GM19328 (cell line): ENCODE data around the gene ARG2.

Experiments used
- ATAC-seq: cut with Tn5 transposase; IDR thresholded peaks from one replicate; pipeline ENCODE4 v1.9.1; 2021; ENCODE audit warnings: mild to moderate bottlenecking, moderate library complexity; ENCODE audit not compliant: unreplicated experiment

Gene ARG2

DNA sequence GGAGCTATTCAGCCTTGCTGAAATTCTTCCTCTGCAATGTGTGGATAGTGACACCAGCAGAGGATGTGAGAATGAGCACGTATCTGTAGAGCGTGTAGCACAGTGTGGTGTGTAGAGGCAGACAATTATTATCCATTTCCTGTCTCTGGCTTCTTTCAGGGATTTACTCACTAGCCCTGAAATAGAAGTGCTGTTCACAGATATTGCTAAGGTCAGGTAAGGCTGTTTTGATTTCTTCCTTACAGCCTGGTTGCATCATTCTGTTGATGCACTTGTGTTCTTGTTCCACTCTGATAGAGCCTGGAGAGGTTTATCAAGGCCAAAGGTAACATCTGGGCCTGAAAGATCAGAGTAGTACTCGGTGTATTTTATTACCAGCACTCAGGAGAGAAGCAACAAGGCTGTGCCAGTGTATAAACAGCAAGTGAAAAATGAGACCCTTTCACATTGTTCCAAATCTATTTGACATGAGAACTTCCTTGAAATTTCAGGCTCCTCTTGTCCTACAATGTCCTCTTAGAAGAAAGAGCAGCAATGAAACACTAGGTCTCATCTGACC lies 16.7 kb downstream of the ARG2 start:
- no peak for ATAC-seq

DNA sequence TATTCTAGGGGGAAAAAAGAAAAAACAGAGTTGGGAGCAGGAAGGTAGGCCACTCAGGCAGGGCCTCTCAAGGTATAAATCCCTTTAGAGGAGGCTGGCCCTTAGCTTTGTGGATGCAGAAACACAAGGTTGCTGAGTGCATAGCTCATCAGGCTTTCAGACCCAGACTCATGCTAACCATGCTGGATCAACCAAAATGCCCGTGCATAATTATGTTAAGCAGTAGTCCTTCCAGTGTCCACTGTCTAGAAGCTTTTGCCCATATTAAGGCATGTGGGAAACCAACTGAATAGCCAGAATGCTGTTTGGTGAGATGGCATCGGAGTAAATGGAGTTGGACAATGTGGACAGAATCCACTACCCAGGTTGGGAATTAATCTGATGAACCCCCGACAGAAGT lies 18.9 kb downstream of the ARG2 start:
- ATAC-seq = no peak

DNA sequence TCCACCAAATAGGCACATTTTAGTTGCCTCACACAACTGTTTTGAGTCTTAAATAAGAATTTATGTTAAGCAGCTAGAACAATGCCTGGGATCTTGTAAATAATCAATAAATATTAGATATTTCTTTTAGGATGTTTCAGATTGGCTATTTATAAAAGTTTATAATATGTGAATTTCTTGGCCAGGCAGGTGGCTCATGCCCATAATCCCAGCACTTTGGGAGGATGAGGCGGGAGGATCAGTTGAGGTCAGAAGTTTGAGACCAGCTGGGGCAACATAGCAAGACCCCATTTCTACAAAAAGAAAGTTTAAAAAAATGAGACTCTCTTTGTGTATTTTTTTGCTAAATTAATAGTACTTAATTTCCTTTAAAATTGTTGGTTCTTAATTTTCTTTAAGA lies 21.8 kb downstream of the ARG2 start:
- no peak for ATAC-seq

DNA sequence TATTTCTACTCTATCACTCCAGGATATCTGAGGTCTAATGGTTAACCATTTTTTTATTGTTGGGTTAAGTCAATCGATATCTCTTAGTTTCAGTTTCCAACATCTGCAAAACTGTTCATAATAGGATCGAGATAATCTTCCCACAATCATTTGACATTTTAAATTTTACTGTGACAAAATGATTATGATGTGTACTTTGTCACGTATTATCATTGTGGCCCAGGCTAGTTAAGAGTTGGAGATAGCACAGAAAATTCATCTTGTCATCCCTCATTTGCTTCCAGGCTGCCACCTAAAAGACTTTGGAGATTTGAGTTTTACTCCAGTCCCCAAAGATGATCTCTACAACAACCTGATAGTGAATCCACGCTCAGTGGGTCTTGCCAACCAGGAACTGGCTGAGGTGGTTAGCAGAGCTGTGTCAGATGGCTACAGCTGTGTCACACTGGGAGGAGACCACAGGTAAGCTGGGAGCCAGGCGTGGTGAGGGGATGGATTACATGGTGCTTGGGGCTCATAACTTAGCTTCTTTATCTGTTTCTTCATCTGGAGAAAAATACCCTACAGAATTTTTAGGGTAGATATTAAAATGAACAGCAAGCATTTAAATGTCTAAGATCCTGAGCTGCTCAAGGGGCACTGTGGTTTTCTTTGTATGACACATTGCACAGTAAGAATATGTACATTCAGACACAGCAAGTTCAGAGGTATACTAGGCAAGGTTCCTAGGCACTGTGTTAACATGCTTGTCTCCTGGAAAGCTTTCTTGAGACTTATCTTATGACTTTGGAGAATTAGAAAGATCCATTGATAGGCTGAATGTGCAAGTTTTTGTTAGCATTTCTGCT lies 22.4 kb downstream of the ARG2 start:
- ATAC-seq = no peak

DNA sequence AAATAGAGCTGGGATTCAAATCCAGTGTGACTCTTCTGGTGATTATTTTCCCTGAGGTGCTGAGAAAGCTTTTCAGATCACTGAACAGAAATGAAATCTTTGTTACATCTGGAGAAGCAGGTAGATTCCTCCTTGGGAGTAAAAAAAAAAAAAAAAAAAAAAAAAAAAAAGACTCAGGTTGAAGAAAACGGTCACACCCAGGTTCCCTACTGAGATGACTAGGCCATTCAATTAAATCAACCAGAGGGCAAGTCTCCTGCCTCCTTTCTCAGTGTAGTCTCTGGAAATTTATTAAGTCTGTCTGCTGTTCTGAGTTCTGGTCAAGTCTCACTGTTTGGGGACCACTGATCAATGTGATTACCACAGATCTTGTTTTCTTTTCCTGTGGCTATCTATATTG lies 24.0 kb downstream of the ARG2 start:
- no peak for ATAC-seq

DNA sequence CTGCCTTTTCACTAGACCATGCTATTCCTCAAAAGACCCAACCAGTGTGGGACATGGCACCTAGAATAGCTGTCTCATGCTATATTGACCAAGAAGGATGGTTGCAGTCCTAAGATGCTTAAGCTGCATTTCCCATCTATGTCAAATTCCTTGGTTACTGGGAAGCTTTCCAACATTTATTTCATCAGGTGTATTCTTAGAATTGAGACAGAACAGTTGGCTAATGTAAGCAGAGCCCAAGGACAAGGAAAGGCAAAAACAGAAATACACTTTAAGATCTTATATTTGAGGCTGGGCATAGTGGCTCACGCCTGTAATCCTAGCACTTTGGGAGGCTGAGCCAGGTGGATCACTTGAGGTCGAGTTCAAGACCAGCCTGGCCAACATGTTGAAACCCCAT lies 24.7 kb downstream of the ARG2 start:
- no peak for ATAC-seq

DNA sequence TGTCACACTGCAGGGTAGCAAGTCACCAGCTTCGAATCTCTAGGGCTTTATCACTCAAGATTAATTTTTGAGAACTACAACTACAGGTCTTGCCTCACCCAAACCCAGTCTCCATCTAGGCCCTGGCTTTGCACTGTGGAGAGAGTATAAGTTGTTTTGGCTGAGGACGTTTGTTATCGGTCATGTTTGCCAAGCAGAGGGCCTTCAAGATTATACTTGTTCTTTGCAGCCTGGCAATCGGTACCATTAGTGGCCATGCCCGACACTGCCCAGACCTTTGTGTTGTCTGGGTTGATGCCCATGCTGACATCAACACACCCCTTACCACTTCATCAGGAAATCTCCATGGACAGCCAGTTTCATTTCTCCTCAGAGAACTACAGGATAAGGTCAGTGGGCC lies 25.7 kb downstream of the ARG2 start:
- ATAC-seq = no peak

DNA sequence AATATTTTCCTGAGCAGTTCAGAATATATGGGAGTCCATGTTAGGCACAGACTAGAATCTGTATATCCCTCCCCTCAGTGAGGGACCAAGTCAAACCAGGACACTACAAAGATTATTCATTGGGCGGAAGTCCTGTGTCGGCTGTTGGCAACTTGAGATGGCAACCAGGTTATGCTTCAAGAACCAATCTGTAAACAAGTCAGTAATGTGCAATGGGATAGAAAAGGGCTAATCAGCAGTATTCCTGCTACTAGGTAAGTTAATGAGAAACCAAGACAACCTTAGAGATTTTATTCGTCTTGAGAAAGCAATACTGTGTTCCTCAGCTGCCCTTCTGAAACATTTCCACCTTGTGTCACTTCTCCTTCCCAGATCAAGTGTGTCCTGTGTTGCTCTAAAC lies 26.4 kb downstream of the ARG2 start:
- no peak for ATAC-seq

DNA sequence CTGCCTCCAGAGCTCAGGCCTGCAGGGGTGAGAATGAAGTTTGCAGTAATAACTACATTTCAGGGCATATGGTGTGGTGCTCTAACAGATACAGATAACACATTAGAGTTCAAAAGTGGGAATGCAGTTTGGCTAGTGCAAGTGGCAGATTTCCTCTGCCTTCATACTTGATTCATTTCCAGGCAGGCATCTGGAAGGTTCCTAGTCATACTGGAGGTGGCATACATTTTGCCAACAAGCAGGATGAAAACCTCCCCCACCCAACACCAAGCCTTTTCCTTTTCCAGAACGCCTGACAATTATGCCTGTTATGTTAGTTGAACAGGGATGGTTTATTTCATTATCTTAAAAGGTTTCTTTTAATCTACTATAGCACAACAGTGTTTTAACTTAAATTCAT lies 30.4 kb downstream of the ARG2 start:
- no peak for ATAC-seq

DNA sequence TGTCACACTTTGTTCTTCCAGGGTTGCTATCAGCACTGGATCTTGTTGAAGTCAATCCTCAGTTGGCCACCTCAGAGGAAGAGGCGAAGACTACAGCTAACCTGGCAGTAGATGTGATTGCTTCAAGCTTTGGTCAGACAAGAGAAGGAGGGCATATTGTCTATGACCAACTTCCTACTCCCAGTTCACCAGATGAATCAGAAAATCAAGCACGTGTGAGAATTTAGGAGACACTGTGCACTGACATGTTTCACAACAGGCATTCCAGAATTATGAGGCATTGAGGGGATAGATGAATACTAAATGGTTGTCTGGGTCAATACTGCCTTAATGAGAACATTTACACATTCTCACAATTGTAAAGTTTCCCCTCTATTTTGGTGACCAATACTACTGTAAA lies 31.0 kb downstream of the ARG2 start:
- no peak for ATAC-seq

DNA sequence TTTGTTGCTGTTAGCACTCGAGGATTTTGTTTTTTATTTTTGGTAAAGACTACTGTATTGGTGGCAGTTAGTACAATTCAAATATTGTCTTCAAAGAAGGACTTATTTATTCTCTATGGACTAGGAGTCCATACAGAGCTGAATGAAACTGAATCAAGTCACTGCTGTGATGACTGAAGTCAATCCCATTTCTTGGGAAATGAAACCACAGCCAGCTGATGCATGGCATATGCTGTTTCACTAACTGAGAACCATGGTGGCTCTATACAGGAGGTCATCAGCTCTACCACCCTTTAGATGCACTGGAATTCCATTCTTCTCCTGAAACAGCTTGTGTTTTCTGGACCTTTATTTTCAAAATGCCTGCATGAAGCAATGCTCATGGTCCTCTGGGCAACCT lies 32.5 kb downstream of the ARG2 start:
- ATAC-seq = no peak

DNA sequence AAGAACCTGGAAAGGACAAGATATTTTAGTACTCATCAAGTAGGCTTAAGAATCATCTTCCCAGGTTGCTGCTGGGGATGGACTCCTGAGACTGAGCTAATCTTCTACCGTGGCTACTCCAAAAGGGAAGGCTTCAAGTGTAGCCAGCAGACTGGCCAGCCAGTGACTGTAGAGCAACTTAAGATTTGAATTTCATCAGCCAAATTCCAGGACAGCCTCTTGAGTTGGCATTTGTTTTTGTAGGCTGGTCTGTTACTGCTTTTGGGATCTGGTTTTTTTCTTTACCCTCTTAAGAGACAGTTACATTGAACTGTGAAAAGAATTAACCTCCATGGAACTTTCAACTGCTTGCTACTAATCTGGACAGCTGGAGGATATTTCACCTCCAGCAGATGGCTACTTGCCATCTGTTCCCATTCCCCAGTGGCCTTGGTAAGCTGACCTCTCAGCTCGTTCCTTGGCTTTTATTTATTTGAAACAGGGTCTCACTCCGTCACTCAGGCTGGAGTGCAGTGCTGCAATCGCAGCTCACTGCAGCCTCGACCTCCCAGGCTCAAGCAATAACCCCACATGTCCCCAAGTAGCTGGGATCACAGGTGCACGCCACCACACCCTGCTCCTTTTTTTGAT lies 34.0 kb downstream of the ARG2 start:
- ATAC-seq = no peak

DNA sequence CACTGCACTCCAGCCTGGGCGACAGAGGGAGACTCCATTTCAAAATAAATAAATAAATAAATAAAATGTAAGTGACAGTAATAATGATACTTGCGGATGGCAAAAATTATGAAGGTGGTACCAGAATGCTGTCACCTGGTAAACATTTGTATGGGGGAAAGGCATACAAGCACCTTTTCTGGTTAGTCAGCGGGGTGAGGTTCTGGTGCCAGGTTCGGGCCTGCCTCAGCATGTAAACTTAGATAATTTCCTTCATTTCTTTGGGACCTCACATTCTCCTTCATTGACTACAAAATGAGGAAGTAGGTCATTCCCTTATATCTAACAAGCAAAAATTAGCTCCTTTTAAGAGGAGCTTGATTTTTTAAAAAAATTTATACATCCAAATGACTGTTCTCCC lies 43.9 kb downstream of the ARG2 start:
- ATAC-seq = no peak

DNA sequence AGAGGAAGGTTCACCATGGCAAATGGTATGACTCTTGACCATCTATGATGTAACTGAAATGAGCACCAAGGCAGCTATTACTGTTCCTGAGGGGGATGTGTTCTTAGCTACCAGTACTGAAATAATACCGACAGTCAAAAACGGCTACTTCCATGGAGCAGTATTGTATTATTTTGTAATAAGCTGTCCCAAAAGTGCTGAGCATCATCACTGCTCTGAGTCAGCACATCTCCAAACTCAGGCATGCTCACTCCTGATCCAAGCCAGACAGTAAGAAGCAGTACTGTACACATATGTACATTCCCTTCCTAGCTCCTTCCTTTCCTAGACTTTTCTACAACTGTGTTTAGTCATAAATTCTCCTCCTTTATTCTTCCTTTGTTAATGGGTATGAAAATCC lies 46.1 kb downstream of the ARG2 start:
- ATAC-seq = no peak

DNA sequence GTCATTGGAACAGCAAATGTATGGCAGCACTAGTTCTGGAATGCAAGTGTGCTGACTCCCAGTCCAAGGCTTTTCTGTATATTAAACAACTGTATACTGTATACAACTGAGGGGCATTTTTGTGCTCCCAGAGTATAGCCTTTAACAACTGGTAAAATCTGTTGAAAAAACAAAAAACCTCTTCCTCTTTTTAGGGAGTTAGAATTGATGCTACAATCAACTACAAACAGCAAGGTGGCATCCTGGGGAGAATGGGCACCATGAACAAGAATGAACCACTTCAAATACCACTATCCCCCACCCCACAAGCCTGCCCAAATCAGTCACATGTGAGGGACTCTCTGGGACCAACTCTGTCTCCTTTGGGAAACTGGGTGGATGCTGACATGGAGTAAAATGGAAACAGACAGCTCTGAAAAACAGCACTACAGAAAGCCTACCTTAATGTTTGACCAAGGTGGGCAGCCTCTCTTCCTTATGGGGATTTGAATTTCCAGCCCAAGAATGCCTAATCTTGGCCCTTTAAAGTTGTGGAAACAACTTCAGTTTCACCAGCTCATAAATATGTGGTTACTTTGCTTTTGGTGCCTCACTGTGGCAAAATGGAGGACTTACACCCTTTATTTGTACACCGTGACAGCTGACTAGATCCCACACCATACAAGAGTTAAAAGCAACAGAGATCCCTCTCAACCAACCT lies 47.2 kb downstream of the ARG2 start:
- no peak for ATAC-seq

DNA sequence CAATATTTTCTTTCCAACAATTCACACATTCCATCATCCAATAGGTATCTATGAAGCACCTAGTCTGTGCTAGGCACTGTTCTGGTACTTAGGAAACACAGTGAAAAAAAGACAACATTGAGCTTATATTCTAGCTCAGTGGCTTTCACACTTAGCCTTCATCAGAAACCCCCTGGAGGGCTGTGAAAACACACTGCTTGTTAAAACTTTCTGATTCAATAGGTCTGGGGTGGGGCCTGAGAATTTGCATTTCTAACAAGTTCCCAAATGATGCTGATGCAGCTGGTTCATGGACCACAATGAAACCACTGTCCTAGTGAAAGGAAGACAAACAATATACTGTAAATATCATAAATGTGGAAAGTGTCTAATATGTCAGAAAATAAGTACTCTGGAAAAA lies 48.8 kb downstream of the ARG2 start:
- ATAC-seq = no peak

DNA sequence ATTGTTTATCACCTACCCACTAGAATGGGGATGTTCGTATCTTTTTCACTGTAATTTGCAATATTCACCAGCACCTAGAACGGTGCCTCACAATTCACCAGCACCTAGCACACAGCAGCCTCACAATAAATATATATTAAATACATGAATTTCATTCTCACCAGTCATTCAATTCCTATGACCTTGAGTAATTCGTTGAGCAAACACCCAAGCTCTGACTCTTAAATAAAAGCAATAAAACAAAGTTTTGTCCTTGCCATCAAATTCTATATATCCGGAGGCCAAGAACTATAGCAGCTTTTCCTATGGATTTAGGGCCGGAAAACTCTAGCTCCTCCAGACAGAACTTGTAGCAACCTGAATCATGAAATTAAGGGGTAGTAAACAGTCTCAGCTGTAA lies 53.7 kb downstream of the ARG2 start:
- no peak for ATAC-seq

DNA sequence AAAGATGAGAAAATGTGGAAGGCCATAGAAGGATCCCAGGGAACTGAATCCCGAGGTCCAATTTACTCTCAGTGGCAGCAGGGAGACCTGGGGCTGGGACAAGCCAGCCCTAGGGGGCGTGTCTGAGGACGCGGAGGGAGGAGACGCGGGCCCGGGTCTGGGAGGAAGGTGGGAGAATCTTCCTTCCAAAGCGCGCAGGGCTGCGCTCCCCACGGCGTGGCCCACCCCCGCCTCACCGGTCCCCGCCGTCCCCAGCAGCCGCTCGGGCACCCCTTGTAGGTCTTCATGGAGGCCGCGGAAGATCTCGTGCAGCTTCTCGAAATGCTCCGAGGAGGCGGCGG lies 54.4 kb downstream of the ARG2 start:
- peak; percentile 35 for ATAC-seq

DNA sequence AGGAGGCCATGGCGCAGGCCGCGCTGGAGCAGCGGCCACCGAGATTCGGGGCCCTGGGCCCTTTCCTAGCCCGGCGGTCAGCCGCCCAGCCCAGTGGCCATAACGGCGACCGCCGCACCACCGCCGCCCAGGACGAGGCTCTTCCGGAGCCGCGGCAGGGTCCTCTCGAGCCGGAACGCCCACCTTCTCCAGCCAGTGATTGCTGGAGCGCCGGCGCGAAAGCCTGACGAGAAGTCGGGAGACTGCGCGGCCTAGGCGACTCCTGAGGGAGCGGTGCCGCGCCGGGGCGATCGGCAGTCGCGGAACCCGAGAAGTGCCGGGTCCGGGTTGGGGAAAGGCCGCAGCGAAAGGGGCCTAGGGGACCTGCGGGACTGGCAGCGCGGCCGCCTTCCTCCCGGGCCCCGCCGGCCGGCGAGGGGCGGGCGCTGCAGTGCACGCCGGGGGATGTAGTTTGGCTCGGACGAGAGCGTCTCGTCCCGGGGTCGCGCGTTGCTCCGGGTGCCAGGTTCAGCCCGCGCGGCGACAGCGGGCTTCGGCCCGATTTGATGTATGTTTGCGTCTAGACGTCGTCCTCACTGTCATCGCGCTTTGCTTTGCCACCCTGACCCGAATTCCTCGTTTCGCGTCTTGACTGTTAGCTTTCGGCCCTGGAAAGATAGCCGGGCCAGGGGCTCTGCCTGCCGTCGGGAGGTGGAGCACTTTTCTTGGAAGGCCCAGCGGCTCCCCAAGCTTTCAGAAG lies 54.9 kb downstream of the ARG2 start, which contains the start of gene VTI1B:
Gene VTI1B, minus strand, starts transcription at position 153 of the 739 bp plus-strand sequence. Its CDS starts 143 bp downstream, at position 10.
- peak; percentile 82 for ATAC-seq

DNA sequence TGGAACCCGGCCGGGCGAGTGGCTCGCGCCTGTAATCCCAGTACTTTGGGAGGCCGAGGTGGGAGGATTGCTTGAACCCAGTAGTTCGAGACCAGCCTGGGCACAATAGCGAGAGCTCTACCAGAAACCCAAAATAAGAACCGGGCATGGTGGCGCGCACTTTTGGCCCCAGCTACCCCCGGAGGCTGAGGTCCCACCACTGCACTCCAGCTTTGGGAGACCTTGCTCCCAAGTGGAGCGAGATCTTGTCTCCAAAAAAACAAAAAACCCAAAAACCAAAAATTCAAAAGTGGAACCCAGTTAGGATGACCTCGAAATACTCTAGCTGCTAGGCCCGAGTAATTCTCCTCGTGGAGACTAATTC lies 55.5 kb downstream of the ARG2 start:
- no peak for ATAC-seq

DNA sequence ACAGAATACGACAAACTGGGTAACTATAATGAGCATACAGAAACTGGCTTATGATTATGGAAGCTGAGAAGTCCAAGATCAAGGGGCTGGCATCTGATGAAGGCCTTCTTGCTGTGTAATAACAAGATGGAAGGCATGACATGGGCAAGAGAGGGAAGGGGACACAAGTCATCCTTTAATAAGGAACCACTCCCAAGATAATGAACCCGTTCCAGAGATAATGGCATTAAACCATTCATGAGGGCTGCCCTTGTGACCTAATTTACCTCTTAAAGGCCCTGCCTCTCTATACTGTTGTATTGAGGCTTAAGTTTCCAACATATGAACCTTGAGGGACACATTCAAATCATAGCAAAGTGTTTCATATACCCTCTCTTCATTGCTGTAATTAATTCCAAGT lies 59.3 kb downstream of the ARG2 start:
- ATAC-seq = no peak
